HepG2 (cell line): ENCODE measurements around the gene SLC25A25. TPM values are rescaled to one million over a fixed set of nuclear protein-coding genes. Genes with fewer than 3 reads are reported as not detected.
A peak's percentile ranks its signal among the peaks of the same experiment; 100 is the strongest.

Experiments
- BCL6 ChIP-seq: IDR thresholded peaks from 2 replicates; pipeline ENCODE4 v1.6.1; 2016; ENCODE audit warnings: missing genetic modification reagents, missing compliant biosample characterization
- NONO ChIP-seq, 2 experiments: fragments of 450-650 bp in 1 of 2; sonication (generic) in 1 of 2; formaldehyde crosslinking in 1 of 2; IDR thresholded peaks in 1 of 2; conservative IDR thresholded peaks in 1 of 2; 2 replicates each; pipeline versions ENCODE4 v1.6.1 to v1.8.0; 2017 to 2022; ENCODE audit warnings: mild to moderate bottlenecking in 1 of 2, missing genetic modification reagents in 1 of 2, moderate library complexity in 1 of 2
- SMARCC2 ChIP-seq: fragments of 450-650 bp; IDR thresholded peaks from 2 replicates; pipeline ENCODE4 v1.6.1; 2017; ENCODE audit warnings: antibody characterized with exemption, mild to moderate bottlenecking
- STAT5B ChIP-seq: sonication (generic); formaldehyde crosslinking; IDR thresholded peaks from 2 replicates; pipeline ENCODE4 v1.4.0; 2020; ENCODE audit warnings: missing genetic modification reagents
- ZFX ChIP-seq: sonication (generic); formaldehyde crosslinking; IDR thresholded peaks from 2 replicates; pipeline ENCODE4 v1.4.0; 2020; ENCODE audit warnings: mild to moderate bottlenecking, low read depth, missing genetic modification reagents, moderate library complexity
- ZNF10 ChIP-seq: sonication (generic); formaldehyde crosslinking; IDR thresholded peaks from 2 replicates; pipeline ENCODE4 v1.4.0; 2020; ENCODE audit warnings: mild to moderate bottlenecking, low read depth, missing genetic modification reagents, borderline replicate concordance
- ZNF20 ChIP-seq: sonication (generic); formaldehyde crosslinking; IDR thresholded peaks from 2 replicates; pipeline ENCODE4 v1.4.0; 2020; ENCODE audit warnings: mild to moderate bottlenecking, moderate library complexity, missing genetic modification reagents
- ZNF510 ChIP-seq: sonication (generic); formaldehyde crosslinking; IDR thresholded peaks from 2 replicates; pipeline ENCODE4 v1.4.0; 2020; ENCODE audit warnings: low read depth, mild to moderate bottlenecking, missing genetic modification reagents
- ZNF746 ChIP-seq: sonication (generic); formaldehyde crosslinking; IDR thresholded peaks from 2 replicates; pipeline ENCODE4 v1.8.0; 2022; ENCODE audit warnings: mild to moderate bottlenecking, missing genetic modification reagents
- ZNF891 ChIP-seq: sonication (generic); formaldehyde crosslinking; IDR thresholded peaks from 2 replicates; pipeline ENCODE4 v1.5.0; 2020; ENCODE audit warnings: mild to moderate bottlenecking, missing genetic modification reagents
- polyA plus RNA-seq, 8 experiments: library from polyadenylated mRNA; depleted of rRNA in 3 of 8; stranded (reverse) in 7 of 8; unstranded in 1 of 8; fragments of >200 nt; fragmentation: Illumina TruSeq in 4 of 8; extraction: Trizol in 4 of 8; gene quantifications; 2 replicates each; pipeline versions ENCODE4 v1.2.1 to v1.2.3, GENCODE V29; 2011 to 2016; ENCODE audit warnings: low read depth in 4 of 8, missing spikeins in 1 of 8, mixed read lengths in 1 of 8; ENCODE audit not compliant: insufficient read depth in 1 of 8
- total RNA-seq, 5 experiments: library from RNA; depleted of rRNA; stranded (reverse); fragments of >200 nt; fragmentation: Illumina TruSeq; extraction: Trizol; gene quantifications; 2 replicates each; pipeline ENCODE4 v1.2.3, GENCODE V29; 2016; ENCODE audit warnings: low read depth in 1 of 5
- TF ChIP-seq, protein P1 (sequence below): sonication (generic); formaldehyde crosslinking; IDR thresholded peaks from 2 replicates; pipeline ENCODE4 v1.4.0; 2020; ENCODE audit warnings: low read depth, missing genetic modification reagents
- TF ChIP-seq, protein P2 (sequence below): sonication (generic); formaldehyde crosslinking; IDR thresholded peaks from 2 replicates; pipeline ENCODE4 v1.4.0; 2020; ENCODE audit warnings: missing genetic modification reagents
- TF ChIP-seq, protein P3 (sequence below): sonication (generic); formaldehyde crosslinking; IDR thresholded peaks from 2 replicates; pipeline ENCODE4 v1.5.1; 2020; ENCODE audit warnings: missing genetic modification reagents, mild to moderate bottlenecking, borderline replicate concordance
- TF ChIP-seq, protein P4 (sequence below): sonication (generic); formaldehyde crosslinking; IDR thresholded peaks from 2 replicates; pipeline ENCODE4 v1.4.0; 2020; ENCODE audit warnings: mild to moderate bottlenecking, missing genetic modification reagents, borderline replicate concordance
- TF ChIP-seq, protein P5 (sequence below): IDR thresholded peaks from 2 replicates; pipeline ENCODE4 v1.6.1; 2018; ENCODE audit warnings: missing genetic modification reagents, mild to moderate bottlenecking, missing compliant biosample characterization

Gene SLC25A25
- total and polyA plus RNA-seq, 2 of the 13 experiments (the other 11 are each of a cell fraction or from before 2014, with no cell fraction given) = 10.5 to 24.8 TPM

DNA sequence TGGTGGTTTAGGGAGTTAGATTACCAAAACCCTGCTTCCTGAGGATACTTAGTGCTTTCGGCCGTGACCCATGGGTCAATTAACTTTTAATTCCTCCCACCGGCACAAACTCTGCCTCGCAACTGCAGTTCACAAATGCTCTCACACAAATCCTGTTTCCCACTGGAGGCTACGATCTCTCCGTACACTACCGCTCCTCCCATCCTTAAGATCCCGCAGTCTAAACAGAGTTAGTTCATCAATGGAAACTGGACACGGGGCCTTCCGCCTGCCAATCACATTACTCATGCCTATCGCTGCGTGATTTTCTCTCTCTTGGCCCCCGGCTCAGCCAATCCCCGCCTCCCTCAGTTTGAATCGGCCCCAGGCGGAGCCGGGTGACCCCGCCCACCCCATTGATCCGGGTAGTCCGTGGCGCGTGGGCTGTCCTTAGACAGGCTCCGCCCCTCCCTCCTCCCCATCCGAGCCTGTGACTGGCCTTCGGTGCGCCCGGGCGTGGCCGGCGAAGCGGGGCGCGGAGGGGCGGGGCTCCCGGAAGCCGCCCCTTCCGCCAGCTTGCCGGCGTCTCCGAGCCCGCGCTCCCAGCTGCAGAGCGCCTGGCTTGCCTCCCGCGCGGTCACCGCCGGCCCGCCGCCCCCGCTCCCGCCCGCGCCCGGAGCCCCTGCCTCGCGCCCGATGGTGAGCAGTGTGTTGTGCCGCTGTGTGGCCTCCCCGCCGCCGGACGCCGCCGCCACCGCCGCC lies at the start of gene SLC25A25 (continued):
- TF ChIP-seq, protein P1, sequence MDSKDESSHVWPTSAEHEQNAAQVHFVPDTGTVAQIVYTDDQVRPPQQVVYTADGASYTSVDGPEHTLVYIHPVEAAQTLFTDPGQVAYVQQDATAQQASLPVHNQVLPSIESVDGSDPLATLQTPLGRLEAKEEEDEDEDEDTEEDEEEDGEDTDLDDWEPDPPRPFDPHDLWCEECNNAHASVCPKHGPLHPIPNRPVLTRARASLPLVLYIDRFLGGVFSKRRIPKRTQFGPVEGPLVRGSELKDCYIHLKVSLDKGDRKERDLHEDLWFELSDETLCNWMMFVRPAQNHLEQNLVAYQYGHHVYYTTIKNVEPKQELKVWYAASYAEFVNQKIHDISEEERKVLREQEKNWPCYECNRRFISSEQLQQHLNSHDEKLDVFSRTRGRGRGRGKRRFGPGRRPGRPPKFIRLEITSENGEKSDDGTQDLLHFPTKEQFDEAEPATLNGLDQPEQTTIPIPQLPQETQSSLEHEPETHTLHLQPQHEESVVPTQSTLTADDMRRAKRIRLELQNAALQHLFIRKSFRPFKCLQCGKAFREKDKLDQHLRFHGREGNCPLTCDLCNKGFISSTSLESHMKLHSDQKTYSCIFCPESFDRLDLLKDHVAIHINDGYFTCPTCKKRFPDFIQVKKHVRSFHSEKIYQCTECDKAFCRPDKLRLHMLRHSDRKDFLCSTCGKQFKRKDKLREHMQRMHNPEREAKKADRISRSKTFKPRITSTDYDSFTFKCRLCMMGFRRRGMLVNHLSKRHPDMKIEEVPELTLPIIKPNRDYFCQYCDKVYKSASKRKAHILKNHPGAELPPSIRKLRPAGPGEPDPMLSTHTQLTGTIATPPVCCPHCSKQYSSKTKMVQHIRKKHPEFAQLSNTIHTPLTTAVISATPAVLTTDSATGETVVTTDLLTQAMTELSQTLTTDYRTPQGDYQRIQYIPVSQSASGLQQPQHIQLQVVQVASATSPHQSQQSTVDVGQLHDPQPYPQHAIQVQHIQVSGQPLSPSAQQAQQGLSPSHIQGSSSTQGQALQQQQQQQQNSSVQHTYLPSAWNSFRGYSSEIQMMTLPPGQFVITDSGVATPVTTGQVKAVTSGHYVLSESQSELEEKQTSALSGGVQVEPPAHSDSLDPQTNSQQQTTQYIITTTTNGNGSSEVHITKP (CRISPR knock-in tag) = no peak
- TF ChIP-seq ZFX (CRISPR knock-in tag) = peak; percentile 42; the same call in 1 of the 2 replicates
- no peak for TF ChIP-seq ZNF10 (CRISPR knock-in tag)
- TF ChIP-seq, protein P2, sequence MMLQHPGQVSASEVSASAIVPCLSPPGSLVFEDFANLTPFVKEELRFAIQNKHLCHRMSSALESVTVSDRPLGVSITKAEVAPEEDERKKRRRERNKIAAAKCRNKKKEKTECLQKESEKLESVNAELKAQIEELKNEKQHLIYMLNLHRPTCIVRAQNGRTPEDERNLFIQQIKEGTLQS = no peak
- no peak for TF ChIP-seq ZNF891 (CRISPR knock-in tag)
- TF ChIP-seq, protein P3, sequence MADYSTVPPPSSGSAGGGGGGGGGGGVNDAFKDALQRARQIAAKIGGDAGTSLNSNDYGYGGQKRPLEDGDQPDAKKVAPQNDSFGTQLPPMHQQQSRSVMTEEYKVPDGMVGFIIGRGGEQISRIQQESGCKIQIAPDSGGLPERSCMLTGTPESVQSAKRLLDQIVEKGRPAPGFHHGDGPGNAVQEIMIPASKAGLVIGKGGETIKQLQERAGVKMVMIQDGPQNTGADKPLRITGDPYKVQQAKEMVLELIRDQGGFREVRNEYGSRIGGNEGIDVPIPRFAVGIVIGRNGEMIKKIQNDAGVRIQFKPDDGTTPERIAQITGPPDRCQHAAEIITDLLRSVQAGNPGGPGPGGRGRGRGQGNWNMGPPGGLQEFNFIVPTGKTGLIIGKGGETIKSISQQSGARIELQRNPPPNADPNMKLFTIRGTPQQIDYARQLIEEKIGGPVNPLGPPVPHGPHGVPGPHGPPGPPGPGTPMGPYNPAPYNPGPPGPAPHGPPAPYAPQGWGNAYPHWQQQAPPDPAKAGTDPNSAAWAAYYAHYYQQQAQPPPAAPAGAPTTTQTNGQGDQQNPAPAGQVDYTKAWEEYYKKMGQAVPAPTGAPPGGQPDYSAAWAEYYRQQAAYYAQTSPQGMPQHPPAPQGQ (CRISPR knock-in tag) = no peak
- TF ChIP-seq ZNF510 (CRISPR knock-in tag) = no peak
- TF ChIP-seq, protein P4, sequence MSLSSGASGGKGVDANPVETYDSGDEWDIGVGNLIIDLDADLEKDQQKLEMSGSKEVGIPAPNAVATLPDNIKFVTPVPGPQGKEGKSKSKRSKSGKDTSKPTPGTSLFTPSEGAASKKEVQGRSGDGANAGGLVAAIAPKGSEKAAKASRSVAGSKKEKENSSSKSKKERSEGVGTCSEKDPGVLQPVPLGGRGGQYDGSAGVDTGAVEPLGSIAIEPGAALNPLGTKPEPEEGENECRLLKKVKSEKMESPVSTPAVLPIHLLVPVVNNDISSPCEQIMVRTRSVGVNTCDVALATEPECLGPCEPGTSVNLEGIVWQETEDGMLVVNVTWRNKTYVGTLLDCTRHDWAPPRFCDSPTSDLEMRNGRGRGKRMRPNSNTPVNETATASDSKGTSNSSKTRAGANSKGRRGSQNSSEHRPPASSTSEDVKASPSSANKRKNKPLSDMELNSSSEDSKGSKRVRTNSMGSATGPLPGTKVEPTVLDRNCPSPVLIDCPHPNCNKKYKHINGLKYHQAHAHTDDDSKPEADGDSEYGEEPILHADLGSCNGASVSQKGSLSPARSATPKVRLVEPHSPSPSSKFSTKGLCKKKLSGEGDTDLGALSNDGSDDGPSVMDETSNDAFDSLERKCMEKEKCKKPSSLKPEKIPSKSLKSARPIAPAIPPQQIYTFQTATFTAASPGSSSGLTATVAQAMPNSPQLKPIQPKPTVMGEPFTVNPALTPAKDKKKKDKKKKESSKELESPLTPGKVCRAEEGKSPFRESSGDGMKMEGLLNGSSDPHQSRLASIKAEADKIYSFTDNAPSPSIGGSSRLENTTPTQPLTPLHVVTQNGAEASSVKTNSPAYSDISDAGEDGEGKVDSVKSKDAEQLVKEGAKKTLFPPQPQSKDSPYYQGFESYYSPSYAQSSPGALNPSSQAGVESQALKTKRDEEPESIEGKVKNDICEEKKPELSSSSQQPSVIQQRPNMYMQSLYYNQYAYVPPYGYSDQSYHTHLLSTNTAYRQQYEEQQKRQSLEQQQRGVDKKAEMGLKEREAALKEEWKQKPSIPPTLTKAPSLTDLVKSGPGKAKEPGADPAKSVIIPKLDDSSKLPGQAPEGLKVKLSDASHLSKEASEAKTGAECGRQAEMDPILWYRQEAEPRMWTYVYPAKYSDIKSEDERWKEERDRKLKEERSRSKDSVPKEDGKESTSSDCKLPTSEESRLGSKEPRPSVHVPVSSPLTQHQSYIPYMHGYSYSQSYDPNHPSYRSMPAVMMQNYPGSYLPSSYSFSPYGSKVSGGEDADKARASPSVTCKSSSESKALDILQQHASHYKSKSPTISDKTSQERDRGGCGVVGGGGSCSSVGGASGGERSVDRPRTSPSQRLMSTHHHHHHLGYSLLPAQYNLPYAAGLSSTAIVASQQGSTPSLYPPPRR (CRISPR knock-in tag) = no peak
- TF ChIP-seq ZNF746 (CRISPR knock-in tag) = no peak
- no peak for TF ChIP-seq SMARCC2
- no peak for TF ChIP-seq NONO (IDR thresholded peaks at IDR 0.05)
- TF ChIP-seq NONO (CRISPR knock-in tag; conservative IDR thresholded peaks at IDR 0.05) = no peak
- TF ChIP-seq, protein P5, sequence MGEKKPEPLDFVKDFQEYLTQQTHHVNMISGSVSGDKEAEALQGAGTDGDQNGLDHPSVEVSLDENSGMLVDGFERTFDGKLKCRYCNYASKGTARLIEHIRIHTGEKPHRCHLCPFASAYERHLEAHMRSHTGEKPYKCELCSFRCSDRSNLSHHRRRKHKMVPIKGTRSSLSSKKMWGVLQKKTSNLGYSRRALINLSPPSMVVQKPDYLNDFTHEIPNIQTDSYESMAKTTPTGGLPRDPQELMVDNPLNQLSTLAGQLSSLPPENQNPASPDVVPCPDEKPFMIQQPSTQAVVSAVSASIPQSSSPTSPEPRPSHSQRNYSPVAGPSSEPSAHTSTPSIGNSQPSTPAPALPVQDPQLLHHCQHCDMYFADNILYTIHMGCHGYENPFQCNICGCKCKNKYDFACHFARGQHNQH (CRISPR knock-in tag) = no peak; the same call in 1 of the 2 replicates
- no peak for TF ChIP-seq BCL6 (CRISPR knock-in tag)
- no peak for TF ChIP-seq ZNF20
- TF ChIP-seq STAT5B (CRISPR knock-in tag) = no peak
